Muscle layer of duodenum (tissue), 2 donors: ENCODE results near the gene MACO1.
"Not testable (repeated sequence)": the region's sequence is repeated elsewhere in the genome, so short reads cannot be mapped to it uniquely, and the experiment has no call there.

Experiments used
- H3K27ac ChIP-seq: one replicate; pipeline ENCODE4 v1.7.0; 2013; ENCODE audit warnings: mild to moderate bottlenecking, low read length
- H3K27me3 ChIP-seq: one replicate; pipeline ENCODE4 v1.7.0; 2013; ENCODE audit warnings: low read depth, mild to moderate bottlenecking, control low read depth, low read length
- H3K36me3 ChIP-seq, 2 donors: one replicate each; pipeline ENCODE4 v1.7.0; 2013; ENCODE audit warnings: low read length in 2 of 2, control low read depth in 1 of 2, mild to moderate bottlenecking in 1 of 2; ENCODE audit not compliant: insufficient read depth in 2 of 2, control insufficient read depth in 1 of 2
- H3K4me1 ChIP-seq, 2 donors: one replicate each; pipeline ENCODE4 v1.7.0; 2013; ENCODE audit warnings: low read length in 2 of 2, mild to moderate bottlenecking in 2 of 2, control low read depth in 1 of 2, moderate library complexity in 1 of 2; ENCODE audit not compliant: insufficient read depth in 2 of 2, control insufficient read depth in 1 of 2
- H3K4me3 ChIP-seq, 2 donors: one replicate each; pipeline ENCODE4 v1.7.0; 2013; ENCODE audit warnings: low read length in 2 of 2, low read depth in 1 of 2, mild to moderate bottlenecking in 1 of 2
- H3K9me3 ChIP-seq, 2 donors: one replicate each; pipeline ENCODE4 v1.7.0; 2013; ENCODE audit warnings: low read length in 2 of 2, control low read depth in 1 of 2, mild to moderate bottlenecking in 1 of 2; ENCODE audit not compliant: control insufficient read depth in 1 of 2
- donor health status: healthy.

MACO1 gene

DNA sequence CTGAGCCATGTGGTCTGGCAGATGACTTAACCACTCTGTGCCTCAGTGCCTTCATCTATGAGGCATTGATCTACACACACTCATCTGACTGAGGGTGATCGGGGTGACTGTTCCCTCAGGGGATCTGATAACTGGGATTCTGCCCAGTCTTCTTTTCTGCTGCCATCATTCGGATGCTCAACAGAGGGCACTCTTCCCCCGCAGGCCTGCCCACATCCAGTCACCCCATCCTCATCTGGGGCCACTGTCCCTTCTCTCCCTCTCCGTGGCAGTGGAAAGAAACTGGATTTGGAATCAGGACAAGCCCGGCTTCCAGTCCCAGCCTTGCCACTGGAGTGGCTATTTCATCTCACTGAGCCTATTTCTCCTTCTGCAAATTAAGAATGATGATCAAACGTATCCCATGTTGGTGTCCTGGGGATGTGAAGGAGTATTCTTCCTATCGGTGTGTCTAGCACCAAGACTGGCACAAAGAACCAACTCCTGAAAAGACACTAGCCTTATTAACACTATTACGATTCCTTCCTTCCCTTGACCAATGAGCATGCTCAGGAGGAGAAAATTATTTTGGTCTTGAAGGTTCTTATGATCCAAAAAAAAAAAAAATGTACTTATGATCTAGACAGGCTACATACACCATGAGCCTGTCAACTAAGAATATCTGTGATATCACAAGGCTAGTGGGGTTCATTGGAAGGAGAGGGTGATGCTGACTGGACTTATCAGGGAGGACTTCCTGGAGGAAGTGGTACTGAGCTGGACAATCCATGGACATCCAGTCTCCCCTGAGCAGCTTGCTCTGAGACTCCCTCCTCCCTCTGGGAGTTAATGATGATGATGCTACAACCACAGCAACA, 27.5 kb upstream of the MACO1 start:
- H3K27me3 ChIP-seq, H3K9me3 ChIP-seq, H3K4me1 ChIP-seq, H3K36me3 ChIP-seq, H3K27ac ChIP-seq, H3K4me3 ChIP-seq: not testable (repeated sequence)

DNA sequence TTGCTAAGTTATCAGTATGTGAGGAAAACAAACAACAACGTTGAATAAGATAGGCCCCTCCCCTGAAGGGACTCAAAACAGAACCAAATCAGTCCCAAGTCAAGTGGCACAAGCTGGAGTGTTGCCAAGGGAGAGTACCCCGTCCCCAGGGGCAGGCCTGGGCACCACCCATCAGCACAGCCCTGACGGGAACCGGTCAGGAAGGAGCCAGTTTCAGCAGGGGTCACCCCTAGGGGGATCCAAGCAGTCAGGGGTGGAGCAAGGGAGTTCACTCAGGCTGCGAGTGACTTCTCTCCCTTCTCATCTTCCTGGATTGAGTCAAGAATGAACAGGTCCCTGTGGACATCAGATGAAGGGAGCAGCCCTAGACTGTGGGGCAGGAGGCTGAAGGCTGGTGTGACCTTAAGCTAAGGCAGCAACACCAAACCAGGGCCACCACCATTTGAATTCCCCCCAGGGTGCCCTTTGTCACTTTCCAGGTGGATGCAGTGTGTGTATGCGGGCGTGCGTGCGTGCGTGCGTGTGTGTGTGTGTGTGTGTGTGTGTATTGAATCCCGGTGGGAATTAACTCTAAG, 24.9 kb upstream of the MACO1 start:
- H3K4me3 ChIP-seq, H3K36me3 ChIP-seq, H3K27ac ChIP-seq, H3K27me3 ChIP-seq, H3K4me1 ChIP-seq, H3K9me3 ChIP-seq: not testable (repeated sequence)

DNA sequence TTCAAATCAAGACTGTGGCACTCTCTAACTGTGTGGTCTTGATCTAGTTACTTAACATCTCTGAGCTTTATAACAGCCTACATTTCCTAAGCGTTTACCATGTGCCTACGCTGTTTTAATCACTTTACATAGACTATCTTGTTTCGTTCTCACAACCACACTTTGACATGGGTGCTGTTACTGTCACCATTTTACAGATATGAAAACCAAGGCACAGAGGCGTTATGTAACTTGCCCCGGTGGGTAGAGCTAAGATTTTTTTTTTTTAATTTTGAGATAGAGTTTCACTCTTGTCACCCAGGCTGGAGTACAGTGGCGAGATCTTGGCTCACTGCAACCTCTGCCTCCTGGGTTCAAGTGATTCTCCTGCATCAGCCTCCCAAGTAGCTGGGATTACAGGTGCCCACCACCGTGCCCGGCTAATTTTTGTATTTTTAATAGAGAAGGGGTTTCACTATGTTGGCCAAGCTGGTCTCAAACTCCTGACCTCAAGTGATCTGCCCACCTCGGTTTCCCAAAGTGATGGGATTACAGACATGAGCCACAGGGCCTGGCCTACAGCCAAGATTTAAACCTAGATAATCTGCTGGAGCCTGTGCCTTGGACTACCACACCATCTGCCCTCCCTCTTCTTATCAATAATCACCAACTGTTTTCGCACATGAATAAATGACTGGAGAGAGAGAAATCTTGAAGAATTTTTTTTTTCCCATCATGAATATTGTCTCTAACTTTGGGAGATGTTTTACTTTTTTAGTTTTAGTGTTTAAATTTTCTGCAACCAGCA, 20.9 kb upstream of the MACO1 start:
- not testable (repeated sequence) for H3K9me3 ChIP-seq, H3K27ac ChIP-seq, H3K27me3 ChIP-seq, H3K4me3 ChIP-seq, H3K4me1 ChIP-seq, H3K36me3 ChIP-seq

DNA sequence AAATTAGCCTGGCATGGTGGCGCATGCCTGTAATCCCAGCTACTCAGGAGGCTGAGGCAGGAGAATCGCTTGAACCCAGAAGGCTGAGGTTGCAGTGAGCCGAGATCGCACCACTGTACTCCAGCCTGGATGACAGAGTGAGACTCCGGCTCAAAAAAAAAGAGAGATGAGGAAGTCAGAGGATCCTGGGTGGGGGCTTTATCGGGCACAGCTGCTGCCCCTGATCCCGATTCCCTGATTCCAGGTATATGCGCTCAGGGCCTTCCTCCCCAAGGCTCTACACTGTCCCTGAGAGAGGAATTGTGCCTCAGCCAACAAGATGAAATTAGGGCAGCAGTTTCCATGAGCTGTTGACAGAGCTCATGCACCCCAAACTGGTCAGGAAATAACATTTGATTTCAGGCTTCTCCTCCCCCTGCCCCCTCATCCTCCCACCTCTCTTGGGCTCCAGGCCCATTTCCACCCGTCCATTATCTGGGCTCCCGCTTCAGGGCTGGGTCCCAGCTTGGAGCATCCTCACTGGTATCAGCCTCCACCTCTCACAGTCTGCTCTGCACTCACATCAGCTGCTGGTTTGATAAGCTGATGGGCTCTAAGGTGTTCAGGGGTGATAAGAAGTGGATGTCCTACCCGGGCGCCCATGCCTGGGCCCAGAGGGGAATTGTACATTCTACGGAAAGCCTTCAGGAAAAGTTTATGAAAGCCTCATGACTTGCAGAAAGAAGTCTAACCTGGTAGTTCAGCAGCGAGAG, 17.6 kb upstream of the MACO1 start:
- not testable (repeated sequence) for H3K36me3 ChIP-seq, H3K27me3 ChIP-seq, H3K4me1 ChIP-seq, H3K4me3 ChIP-seq, H3K9me3 ChIP-seq, H3K27ac ChIP-seq

DNA sequence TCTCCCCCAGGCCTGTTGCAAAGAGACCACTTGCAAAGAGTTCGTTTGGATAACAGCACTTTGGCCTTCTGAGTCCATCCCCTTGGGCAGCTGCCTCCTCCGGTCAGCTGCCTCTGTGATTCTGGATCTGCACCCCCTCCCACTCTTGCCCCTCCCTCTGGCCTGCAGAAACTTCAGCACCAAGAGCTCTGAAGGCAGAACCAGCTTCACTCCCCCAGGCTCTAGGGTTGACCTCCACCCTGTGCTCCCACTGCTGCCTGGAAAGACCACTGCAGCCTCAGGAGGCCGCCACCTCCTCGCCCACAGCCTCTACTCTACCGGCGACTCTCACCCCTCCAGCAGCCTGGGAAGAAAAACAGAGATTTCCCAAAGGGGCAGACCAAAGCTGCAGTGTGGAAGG, 16.5 kb upstream of the MACO1 start:
- not testable (repeated sequence) for H3K27ac ChIP-seq, H3K27me3 ChIP-seq, H3K4me3 ChIP-seq, H3K36me3 ChIP-seq, H3K9me3 ChIP-seq, H3K4me1 ChIP-seq

DNA sequence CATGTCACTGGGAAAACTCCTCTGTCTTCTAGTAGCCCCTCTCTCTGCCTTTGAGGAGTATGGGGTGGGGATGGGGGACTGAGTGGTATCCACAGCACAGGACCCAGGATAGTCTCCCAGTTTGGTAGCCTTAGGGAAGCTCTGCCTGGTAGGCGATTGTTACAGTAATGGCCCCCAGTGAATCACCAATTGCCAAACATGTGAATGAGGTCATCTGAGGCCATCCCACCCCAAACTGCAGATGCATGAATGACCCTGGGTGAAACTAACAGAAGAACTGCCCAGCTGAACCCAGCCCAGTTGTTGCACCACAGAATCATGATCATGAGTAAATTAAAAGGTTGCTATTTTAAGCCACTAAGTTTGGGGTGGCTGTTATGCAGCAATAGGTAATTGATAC, 16.1 kb upstream of the MACO1 start:
- H3K4me3 ChIP-seq, H3K27ac ChIP-seq, H3K36me3 ChIP-seq, H3K27me3 ChIP-seq, H3K4me1 ChIP-seq, H3K9me3 ChIP-seq: not testable (repeated sequence)

DNA sequence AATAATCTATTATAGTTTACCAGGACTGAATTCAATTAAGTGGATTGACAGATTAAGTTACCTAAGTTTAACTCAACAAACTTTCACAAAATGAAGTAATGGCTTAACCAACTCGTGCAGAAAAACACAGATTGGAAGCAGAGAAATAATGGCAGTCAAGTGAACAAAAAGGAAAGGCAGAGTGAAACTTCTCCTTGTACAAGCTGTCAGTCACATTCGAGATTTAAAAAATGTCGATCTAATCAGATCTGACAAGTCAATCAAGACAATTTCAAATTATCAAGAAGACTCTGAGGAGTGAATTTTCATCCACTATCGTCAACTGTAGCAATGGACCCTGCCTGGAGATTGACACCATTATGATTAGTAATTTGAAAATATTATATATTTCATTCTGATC, 13.4 kb upstream of the MACO1 start:
- not testable (repeated sequence) for H3K27me3 ChIP-seq, H3K27ac ChIP-seq, H3K36me3 ChIP-seq, H3K4me1 ChIP-seq, H3K9me3 ChIP-seq, H3K4me3 ChIP-seq

DNA sequence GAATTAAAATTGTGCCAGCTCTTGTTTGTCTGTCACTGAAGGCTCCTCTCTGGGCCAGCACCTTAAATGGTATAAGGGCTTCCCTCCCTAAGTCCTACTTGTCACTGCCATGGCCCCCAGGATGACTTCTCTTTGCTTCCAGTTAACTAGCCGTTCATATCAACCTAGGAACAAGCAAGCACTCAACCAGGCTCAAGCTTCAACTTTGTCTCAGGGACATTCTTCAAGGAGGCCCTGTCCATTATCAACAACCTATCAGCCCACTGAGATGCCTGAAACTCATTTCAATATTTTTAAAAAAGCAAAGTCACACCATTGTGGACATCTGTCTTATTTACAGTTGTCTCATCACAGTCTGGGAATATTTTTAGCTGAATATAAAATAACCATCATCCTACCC, 11.4 kb upstream of the MACO1 start:
- H3K4me3 ChIP-seq, H3K27me3 ChIP-seq, H3K36me3 ChIP-seq, H3K4me1 ChIP-seq, H3K27ac ChIP-seq, H3K9me3 ChIP-seq: not testable (repeated sequence)

DNA sequence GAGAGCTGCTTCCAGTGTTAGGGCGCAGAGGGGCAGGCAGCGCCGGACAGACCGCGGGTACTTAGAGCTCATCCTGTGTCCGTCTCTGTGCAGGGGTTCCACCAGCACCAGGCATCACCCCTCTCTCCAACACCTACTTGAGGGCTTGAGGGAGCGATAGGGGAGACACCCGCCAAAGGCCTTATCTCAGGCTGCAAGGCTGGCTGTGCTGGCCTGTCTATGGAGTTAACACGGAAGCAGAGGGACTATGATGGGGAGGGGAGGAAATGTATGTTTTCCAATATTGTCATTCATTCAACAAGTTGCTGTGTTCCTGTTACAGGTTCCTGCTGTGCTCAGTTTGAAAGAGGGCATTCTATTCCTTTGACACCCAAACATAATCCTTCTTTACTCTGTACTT, 10.0 kb upstream of the MACO1 start, which contains the start of gene RHCE:
TSS of gene RHCE (minus strand) at position 111 of the 400 bp plus-strand sequence. CDS start at position 72, 39 bp downstream.
- H3K4me1 ChIP-seq, H3K9me3 ChIP-seq: not testable (repeated sequence)

DNA sequence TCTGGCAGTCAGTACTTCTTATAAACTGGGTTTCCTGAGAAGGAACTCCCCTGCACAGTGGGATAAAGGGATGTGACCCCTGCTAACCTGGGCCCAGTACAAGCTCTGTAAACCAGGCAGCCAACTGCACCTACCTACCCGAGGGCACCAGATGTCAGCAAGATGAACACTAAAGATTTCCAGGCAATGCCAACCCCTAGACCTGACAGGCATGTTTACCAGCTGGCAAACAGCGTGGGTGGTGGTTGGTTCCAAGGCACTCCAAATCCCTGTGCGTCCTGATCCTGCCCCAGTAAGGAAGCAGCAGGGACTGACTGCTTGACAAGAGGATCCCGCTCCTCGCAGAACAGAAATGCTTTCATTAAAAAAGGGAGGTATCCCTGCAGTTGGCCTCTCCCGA, 7.5 kb upstream of the MACO1 start:
- not testable (repeated sequence) for H3K4me1 ChIP-seq, H3K36me3 ChIP-seq, H3K9me3 ChIP-seq, H3K4me3 ChIP-seq, H3K27me3 ChIP-seq, H3K27ac ChIP-seq

More for the DNA sequence above, 10.0 kb upstream of the MACO1 start, which contains the start of gene RHCE:
- H3K27me3 ChIP-seq, H3K4me3 ChIP-seq, H3K36me3 ChIP-seq, H3K27ac ChIP-seq: not testable (repeated sequence)
